Measurements from ENCODE around the gene STN1.

- TF ChIP-seq CTCF (IDR thresholded peaks at IDR 0.05) (no peak), POLR2A (IDR thresholded peaks at IDR 0.05) (no peak)
Observed at GRCh38 chr10:103840740-103841070, 77.3 kb downstream of the STN1 start.

Measured in Peyer's patch (tissue), 4 donors.